B cell (primary cell): ENCODE results near the gene RGL1.

Source experiments
- CTCF ChIP-seq: fragments of 200-600 bp; IDR thresholded peaks from one replicate; pipeline ENCODE4 v1.8.0; 2022; ENCODE audit warnings: antibody characterized with exemption, mild to moderate bottlenecking
- EZH2 ChIP-seq: IDR thresholded peaks from 2 replicates; pipeline ENCODE4 v1.6.1; 2012; ENCODE audit warnings: borderline replicate concordance, low read depth, mild to moderate bottlenecking, moderate library complexity, low read length; ENCODE audit not compliant: insufficient read depth, poor library complexity, severe bottlenecking

- TF ChIP-seq CTCF: no peak
- no peak for TF ChIP-seq EZH2
These were observed 107.5 kb downstream of the RGL1 start for GRCh38 chr1:183912265-183912886.
